GM12878 (cell line): ENCODE measurements around the gene ISCA2.

ENCODE experiments used
- ATF2 ChIP-seq: IDR thresholded peaks from 2 replicates; pipeline ENCODE4 v1.6.1; 2012; ENCODE audit warnings: low read length, inconsistent platforms
- ATF3 ChIP-seq: IDR thresholded peaks from 2 replicates; pipeline ENCODE4 v1.6.1; 2011; ENCODE audit warnings: low read depth, mild to moderate bottlenecking, low read length, moderate library complexity, borderline replicate concordance; ENCODE audit errors: extremely low read depth
- MYB ChIP-seq: fragments of 150-350 bp; IDR thresholded peaks from 2 replicates; pipeline ENCODE4 v1.6.1; 2014; ENCODE audit warnings: mild to moderate bottlenecking, low read depth, low read length, borderline replicate concordance
- NFYB ChIP-seq: IDR thresholded peaks from 2 replicates; pipeline ENCODE4 v1.6.1; 2011; ENCODE audit warnings: low read depth, mild to moderate bottlenecking, low read length, improper control_type of control experiment, moderate library complexity; ENCODE audit not compliant: insufficient read depth
- POLR2A ChIP-seq: IDR thresholded peaks from 2 replicates; pipeline ENCODE4 v1.6.1; 2011; ENCODE audit warnings: low read depth, mild to moderate bottlenecking, low read length
- POLR2AphosphoS5 ChIP-seq: IDR thresholded peaks from 2 replicates; pipeline ENCODE4 v1.6.1; 2011; ENCODE audit warnings: mild to moderate bottlenecking, low read length, inconsistent platforms
- YY1 ChIP-seq: IDR thresholded peaks from 2 replicates; pipeline ENCODE4 v1.6.1; 2011; ENCODE audit warnings: low read depth, mild to moderate bottlenecking, low read length
- ZNF274 ChIP-seq: IDR thresholded peaks from one replicate; pipeline ENCODE4 v1.8.0; 2011; ENCODE audit not compliant: insufficient read length, insufficient read depth
- TF ChIP-seq, protein P1 (sequence below), 3 experiments: IDR thresholded peaks in 2 of 3; conservative IDR thresholded peaks in 1 of 3; 2 replicates each; pipeline ENCODE4 v1.5.1; 2011; ENCODE audit warnings: low read depth in 3 of 3, low read length in 3 of 3, mild to moderate bottlenecking in 3 of 3, control low read depth in 2 of 3, moderate library complexity in 2 of 3, inconsistent platforms in 1 of 3, mixed read lengths in 1 of 3; ENCODE audit not compliant: control insufficient read depth in 2 of 3, insufficient read depth in 1 of 3; ENCODE audit errors: extremely low read depth in 1 of 3
- TF ChIP-seq, protein P2 (sequence below): fragments of 450-650 bp; IDR thresholded peaks from 2 replicates; pipeline ENCODE4 v1.6.1; 2018; ENCODE audit warnings: mild to moderate bottlenecking, low read depth, moderate library complexity; ENCODE audit not compliant: partially characterized antibody
- TF ChIP-seq, protein P3 (sequence below): fragments of 450-650 bp; formaldehyde crosslinking; IDR thresholded peaks from 2 replicates; pipeline ENCODE4 v1.4.0; 2020; ENCODE audit warnings: mild to moderate bottlenecking, moderate library complexity
- TF ChIP-seq, protein P4 (sequence below): IDR thresholded peaks from 2 replicates; pipeline ENCODE4 v1.6.1; 2012; ENCODE audit warnings: mild to moderate bottlenecking, low read depth, low read length

DNA sequence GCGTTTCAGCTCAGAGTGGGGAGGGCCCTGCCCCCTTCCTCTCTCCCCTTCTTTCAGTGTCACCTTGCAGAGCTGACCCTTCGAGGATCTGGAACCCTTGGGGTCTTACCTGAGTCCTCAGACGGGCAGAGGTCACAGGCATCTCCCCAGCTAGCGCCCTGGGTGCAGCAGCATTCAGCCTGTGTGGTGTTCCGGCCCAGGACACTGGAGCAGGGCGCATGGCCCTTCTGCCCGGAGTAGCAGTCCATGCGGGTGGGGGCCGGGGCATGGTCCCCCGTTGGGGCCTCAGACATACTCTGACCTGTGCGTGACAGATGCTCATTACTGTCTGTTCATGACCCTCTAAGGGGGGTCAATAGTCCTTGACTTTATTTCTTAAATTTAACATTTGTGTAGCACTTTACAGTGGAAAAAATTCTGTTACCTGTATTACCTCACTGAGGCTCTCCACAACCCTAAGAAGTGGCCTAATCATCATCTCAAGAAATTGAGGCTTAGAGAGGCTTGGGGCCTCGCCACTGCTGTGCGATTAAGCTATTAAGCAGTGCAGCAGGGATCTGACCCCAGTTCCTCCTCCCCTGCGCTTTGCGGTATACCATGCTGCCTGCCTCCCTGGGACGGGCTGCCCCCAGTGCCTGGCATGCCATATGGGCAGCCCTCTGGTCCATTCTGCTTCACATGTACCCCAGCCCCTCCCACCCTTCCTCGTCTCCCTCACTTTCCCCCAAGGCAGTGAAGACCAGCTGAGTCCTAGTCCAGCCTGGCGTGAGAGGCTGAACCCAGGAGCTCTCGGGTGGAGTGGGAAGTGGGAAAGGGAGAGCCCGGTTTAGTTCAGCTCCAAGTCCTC is 11.5 kb downstream of the ISCA2 start:
- TF ChIP-seq ZNF274 (no peak), POLR2A (no peak), NFYB (no peak), POLR2AphosphoS5 (no peak), ATF2 (no peak), MYB (no peak), YY1 (no peak), ATF3 (no peak)
- TF ChIP-seq, protein P1, sequence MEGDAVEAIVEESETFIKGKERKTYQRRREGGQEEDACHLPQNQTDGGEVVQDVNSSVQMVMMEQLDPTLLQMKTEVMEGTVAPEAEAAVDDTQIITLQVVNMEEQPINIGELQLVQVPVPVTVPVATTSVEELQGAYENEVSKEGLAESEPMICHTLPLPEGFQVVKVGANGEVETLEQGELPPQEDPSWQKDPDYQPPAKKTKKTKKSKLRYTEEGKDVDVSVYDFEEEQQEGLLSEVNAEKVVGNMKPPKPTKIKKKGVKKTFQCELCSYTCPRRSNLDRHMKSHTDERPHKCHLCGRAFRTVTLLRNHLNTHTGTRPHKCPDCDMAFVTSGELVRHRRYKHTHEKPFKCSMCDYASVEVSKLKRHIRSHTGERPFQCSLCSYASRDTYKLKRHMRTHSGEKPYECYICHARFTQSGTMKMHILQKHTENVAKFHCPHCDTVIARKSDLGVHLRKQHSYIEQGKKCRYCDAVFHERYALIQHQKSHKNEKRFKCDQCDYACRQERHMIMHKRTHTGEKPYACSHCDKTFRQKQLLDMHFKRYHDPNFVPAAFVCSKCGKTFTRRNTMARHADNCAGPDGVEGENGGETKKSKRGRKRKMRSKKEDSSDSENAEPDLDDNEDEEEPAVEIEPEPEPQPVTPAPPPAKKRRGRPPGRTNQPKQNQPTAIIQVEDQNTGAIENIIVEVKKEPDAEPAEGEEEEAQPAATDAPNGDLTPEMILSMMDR (IDR thresholded peaks at IDR 0.05 in 2 of 3, conservative IDR thresholded peaks at IDR 0.05 in 1 of 3; ENCODE audit: control insufficient read depth in 2 of 3, extremely low read depth in 1 of 3, insufficient read depth in 1 of 3, low read depth in 3 of 3, low read length in 3 of 3), result no peak
- TF ChIP-seq, protein P2, sequence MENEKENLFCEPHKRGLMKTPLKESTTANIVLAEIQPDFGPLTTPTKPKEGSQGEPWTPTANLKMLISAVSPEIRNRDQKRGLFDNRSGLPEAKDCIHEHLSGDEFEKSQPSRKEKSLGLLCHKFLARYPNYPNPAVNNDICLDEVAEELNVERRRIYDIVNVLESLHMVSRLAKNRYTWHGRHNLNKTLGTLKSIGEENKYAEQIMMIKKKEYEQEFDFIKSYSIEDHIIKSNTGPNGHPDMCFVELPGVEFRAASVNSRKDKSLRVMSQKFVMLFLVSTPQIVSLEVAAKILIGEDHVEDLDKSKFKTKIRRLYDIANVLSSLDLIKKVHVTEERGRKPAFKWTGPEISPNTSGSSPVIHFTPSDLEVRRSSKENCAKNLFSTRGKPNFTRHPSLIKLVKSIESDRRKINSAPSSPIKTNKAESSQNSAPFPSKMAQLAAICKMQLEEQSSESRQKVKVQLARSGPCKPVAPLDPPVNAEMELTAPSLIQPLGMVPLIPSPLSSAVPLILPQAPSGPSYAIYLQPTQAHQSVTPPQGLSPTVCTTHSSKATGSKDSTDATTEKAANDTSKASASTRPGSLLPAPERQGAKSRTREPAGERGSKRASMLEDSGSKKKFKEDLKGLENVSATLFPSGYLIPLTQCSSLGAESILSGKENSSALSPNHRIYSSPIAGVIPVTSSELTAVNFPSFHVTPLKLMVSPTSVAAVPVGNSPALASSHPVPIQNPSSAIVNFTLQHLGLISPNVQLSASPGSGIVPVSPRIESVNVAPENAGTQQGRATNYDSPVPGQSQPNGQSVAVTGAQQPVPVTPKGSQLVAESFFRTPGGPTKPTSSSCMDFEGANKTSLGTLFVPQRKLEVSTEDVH, result no peak
- TF ChIP-seq, protein P3, sequence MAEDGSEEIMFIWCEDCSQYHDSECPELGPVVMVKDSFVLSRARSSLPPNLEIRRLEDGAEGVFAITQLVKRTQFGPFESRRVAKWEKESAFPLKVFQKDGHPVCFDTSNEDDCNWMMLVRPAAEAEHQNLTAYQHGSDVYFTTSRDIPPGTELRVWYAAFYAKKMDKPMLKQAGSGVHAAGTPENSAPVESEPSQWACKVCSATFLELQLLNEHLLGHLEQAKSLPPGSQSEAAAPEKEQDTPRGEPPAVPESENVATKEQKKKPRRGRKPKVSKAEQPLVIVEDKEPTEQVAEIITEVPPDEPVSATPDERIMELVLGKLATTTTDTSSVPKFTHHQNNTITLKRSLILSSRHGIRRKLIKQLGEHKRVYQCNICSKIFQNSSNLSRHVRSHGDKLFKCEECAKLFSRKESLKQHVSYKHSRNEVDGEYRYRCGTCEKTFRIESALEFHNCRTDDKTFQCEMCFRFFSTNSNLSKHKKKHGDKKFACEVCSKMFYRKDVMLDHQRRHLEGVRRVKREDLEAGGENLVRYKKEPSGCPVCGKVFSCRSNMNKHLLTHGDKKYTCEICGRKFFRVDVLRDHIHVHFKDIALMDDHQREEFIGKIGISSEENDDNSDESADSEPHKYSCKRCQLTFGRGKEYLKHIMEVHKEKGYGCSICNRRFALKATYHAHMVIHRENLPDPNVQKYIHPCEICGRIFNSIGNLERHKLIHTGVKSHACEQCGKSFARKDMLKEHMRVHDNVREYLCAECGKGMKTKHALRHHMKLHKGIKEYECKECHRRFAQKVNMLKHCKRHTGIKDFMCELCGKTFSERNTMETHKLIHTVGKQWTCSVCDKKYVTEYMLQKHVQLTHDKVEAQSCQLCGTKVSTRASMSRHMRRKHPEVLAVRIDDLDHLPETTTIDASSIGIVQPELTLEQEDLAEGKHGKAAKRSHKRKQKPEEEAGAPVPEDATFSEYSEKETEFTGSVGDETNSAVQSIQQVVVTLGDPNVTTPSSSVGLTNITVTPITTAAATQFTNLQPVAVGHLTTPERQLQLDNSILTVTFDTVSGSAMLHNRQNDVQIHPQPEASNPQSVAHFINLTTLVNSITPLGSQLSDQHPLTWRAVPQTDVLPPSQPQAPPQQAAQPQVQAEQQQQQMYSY, result no peak
- TF ChIP-seq, protein P4, sequence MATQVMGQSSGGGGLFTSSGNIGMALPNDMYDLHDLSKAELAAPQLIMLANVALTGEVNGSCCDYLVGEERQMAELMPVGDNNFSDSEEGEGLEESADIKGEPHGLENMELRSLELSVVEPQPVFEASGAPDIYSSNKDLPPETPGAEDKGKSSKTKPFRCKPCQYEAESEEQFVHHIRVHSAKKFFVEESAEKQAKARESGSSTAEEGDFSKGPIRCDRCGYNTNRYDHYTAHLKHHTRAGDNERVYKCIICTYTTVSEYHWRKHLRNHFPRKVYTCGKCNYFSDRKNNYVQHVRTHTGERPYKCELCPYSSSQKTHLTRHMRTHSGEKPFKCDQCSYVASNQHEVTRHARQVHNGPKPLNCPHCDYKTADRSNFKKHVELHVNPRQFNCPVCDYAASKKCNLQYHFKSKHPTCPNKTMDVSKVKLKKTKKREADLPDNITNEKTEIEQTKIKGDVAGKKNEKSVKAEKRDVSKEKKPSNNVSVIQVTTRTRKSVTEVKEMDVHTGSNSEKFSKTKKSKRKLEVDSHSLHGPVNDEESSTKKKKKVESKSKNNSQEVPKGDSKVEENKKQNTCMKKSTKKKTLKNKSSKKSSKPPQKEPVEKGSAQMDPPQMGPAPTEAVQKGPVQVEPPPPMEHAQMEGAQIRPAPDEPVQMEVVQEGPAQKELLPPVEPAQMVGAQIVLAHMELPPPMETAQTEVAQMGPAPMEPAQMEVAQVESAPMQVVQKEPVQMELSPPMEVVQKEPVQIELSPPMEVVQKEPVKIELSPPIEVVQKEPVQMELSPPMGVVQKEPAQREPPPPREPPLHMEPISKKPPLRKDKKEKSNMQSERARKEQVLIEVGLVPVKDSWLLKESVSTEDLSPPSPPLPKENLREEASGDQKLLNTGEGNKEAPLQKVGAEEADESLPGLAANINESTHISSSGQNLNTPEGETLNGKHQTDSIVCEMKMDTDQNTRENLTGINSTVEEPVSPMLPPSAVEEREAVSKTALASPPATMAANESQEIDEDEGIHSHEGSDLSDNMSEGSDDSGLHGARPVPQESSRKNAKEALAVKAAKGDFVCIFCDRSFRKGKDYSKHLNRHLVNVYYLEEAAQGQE, result no peak
